ENCODE data around the gene MDC1. TPM values are rescaled to one million over a fixed set of nuclear protein-coding genes. Genes with fewer than 3 reads are reported as not detected.
"Not testable (repeated sequence)": the region's sequence is repeated elsewhere in the genome, so short reads cannot be mapped to it uniquely, and the experiment has no call there.

Gene MDC1
- total and polyA plus RNA-seq, 2 of the 13 experiments (the other 11 are each of a cell fraction or from before 2014, with no cell fraction given), result 8.4 to 14.0 TPM

DNA sequence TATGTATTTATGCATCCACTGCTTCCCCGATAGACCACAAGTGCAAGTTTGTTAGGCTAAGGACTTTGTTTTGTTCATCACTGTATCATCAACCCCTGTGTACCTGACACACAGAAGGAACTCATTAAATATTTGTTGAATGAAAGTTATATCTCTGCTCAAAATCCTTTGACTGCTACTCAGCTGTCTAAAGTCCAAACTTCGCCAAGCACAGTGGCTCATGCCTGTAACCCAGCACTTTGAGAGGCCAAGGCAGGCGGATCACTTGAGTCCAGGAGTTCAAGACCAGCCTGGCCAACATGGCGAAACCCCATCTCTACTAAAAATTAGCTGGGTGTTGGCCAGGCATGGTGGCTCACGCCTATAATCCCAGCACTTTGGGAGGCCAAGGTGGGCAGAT is 59.2 kb downstream of the MDC1 start (continued):
- TF ChIP-seq, protein P1, sequence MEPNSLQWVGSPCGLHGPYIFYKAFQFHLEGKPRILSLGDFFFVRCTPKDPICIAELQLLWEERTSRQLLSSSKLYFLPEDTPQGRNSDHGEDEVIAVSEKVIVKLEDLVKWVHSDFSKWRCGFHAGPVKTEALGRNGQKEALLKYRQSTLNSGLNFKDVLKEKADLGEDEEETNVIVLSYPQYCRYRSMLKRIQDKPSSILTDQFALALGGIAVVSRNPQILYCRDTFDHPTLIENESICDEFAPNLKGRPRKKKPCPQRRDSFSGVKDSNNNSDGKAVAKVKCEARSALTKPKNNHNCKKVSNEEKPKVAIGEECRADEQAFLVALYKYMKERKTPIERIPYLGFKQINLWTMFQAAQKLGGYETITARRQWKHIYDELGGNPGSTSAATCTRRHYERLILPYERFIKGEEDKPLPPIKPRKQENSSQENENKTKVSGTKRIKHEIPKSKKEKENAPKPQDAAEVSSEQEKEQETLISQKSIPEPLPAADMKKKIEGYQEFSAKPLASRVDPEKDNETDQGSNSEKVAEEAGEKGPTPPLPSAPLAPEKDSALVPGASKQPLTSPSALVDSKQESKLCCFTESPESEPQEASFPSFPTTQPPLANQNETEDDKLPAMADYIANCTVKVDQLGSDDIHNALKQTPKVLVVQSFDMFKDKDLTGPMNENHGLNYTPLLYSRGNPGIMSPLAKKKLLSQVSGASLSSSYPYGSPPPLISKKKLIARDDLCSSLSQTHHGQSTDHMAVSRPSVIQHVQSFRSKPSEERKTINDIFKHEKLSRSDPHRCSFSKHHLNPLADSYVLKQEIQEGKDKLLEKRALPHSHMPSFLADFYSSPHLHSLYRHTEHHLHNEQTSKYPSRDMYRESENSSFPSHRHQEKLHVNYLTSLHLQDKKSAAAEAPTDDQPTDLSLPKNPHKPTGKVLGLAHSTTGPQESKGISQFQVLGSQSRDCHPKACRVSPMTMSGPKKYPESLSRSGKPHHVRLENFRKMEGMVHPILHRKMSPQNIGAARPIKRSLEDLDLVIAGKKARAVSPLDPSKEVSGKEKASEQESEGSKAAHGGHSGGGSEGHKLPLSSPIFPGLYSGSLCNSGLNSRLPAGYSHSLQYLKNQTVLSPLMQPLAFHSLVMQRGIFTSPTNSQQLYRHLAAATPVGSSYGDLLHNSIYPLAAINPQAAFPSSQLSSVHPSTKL (CRISPR knock-in tag; IDR thresholded peaks at IDR 0.05), result peak; percentile 23; the same call in 1 of the 2 replicates
- not testable (repeated sequence) for TF ChIP-seq SOX6 (IDR thresholded peaks at IDR 0.05)
- peak; percentile 49 for TF ChIP-seq SOX6 (CRISPR knock-in tag; IDR thresholded peaks at IDR 0.05)
- TF ChIP-seq ZNF556 (CRISPR knock-in tag; IDR thresholded peaks at IDR 0.05; ENCODE audit: borderline replicate concordance), result 0 out of 2 replicates have a peak, but pooled peaks have one; percentile 32
- TF ChIP-seq HDAC1 (CRISPR knock-in tag; IDR thresholded peaks at IDR 0.05), result peak; percentile 31; the same call in 1 of the 2 replicates
- peak; percentile 65 for TF ChIP-seq ZMYM2 (CRISPR knock-in tag; IDR thresholded peaks at IDR 0.05)
- TF ChIP-seq, protein P2, sequence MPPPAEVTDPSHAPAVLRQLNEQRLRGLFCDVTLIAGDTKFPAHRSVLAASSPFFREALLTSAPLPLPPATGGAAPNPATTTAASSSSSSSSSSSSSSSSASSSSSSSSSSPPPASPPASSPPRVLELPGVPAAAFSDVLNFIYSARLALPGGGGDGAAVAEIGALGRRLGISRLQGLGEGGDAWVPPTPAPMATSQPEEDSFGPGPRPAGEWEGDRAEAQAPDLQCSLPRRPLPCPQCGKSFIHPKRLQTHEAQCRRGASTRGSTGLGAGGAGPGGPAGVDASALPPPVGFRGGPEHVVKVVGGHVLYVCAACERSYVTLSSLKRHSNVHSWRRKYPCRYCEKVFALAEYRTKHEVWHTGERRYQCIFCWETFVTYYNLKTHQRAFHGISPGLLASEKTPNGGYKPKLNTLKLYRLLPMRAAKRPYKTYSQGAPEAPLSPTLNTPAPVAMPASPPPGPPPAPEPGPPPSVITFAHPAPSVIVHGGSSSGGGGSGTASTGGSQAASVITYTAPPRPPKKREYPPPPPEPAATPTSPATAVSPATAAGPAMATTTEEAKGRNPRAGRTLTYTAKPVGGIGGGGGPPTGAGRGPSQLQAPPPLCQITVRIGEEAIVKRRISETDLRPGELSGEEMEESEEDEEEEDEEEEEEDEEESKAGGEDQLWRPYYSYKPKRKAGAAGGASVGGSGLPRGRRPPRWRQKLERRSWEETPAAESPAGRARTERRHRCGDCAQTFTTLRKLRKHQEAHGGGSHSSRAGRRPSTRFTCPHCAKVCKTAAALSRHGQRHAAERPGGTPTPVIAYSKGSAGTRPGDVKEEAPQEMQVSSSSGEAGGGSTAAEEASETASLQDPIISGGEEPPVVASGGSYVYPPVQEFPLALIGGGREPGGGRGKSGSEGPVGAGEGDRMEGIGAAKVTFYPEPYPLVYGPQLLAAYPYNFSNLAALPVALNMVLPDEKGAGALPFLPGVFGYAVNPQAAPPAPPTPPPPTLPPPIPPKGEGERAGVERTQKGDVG (CRISPR knock-in tag; IDR thresholded peaks at IDR 0.05; ENCODE audit: borderline replicate concordance), result peak; percentile 49; the same call in 1 of the 2 replicates
- TF ChIP-seq, protein P3, sequence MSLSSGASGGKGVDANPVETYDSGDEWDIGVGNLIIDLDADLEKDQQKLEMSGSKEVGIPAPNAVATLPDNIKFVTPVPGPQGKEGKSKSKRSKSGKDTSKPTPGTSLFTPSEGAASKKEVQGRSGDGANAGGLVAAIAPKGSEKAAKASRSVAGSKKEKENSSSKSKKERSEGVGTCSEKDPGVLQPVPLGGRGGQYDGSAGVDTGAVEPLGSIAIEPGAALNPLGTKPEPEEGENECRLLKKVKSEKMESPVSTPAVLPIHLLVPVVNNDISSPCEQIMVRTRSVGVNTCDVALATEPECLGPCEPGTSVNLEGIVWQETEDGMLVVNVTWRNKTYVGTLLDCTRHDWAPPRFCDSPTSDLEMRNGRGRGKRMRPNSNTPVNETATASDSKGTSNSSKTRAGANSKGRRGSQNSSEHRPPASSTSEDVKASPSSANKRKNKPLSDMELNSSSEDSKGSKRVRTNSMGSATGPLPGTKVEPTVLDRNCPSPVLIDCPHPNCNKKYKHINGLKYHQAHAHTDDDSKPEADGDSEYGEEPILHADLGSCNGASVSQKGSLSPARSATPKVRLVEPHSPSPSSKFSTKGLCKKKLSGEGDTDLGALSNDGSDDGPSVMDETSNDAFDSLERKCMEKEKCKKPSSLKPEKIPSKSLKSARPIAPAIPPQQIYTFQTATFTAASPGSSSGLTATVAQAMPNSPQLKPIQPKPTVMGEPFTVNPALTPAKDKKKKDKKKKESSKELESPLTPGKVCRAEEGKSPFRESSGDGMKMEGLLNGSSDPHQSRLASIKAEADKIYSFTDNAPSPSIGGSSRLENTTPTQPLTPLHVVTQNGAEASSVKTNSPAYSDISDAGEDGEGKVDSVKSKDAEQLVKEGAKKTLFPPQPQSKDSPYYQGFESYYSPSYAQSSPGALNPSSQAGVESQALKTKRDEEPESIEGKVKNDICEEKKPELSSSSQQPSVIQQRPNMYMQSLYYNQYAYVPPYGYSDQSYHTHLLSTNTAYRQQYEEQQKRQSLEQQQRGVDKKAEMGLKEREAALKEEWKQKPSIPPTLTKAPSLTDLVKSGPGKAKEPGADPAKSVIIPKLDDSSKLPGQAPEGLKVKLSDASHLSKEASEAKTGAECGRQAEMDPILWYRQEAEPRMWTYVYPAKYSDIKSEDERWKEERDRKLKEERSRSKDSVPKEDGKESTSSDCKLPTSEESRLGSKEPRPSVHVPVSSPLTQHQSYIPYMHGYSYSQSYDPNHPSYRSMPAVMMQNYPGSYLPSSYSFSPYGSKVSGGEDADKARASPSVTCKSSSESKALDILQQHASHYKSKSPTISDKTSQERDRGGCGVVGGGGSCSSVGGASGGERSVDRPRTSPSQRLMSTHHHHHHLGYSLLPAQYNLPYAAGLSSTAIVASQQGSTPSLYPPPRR (CRISPR knock-in tag; IDR thresholded peaks at IDR 0.05; ENCODE audit: borderline replicate concordance), result 0 out of 2 replicates have a peak, but pooled peaks have one; percentile 18

Measured in HepG2 (cell line).